Measurements from ENCODE around the gene ANO3. TPM values are rescaled to one million over a fixed set of nuclear protein-coding genes. Genes with fewer than 3 reads are reported as not detected.

The ANO3 gene
- total and polyA plus RNA-seq, 2 of the 4 experiments (the other 2 are of a cell fraction): 0.02 to 0.18 TPM

DNA sequence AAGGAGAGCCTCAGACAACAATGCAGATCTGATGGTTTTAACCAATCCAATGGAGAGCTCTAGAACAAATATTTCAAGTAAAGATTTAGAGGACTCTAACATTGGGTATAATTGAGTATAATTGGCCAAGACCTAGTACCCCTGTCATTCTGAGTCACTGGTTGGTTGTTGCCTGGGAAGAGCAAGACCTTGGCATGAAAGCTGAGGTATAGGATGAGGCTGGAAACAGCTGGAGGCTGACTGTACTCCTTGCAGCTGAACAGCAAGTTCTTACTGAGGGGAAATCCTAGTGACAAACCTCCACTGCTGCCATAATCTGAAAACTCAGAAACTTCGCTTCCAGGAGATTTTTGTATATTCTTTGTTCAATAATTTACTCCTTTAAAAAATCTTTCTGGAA, 294.4 kb downstream of the ANO3 start:
- no peak overlapping the region for H2BK5ac ChIP-seq (ENCODE audit: low read depth, low read length, poor library complexity, severe bottlenecking)
- H3K4ac ChIP-seq (ENCODE audit: low read depth, low read length): no peak overlapping the region
- no peak overlapping the region for H3K56ac ChIP-seq (ENCODE audit: extremely low read depth, insufficient read depth, low read length)
- H3K4me3 ChIP-seq (ENCODE audit: insufficient read depth, low read depth, low read length): no peak overlapping the region
- H2AK5ac ChIP-seq (ENCODE audit: low read depth, low read length): no peak overlapping the region
- H2AK9ac ChIP-seq (replicated peaks; ENCODE audit: low read depth, low read length, poor library complexity): no peak overlapping the region
- intact Hi-C loops (cut with micrococcal nuclease): no loop called here
- DNase-seq (no peak), ATAC-seq (ENCODE audit: low read depth) (no peak)
- no CpG with 5 or more reads among the region's 1 CpG for WGBS, 2 experiments (ENCODE audit: extremely low coverage in 2 of 2, insufficient read length in 1 of 2)
- no peaks in the 10 kb centered on the region for H3K9me3 ChIP-seq (ENCODE audit: control insufficient read depth, insufficient read depth, low read length)
- dilution Hi-C loops (cut with HindIII; ENCODE audit: low sequenced_read_pairs, unreplicated experiment): no loop called here
- no peak overlapping the region for H2BK15ac ChIP-seq (ENCODE audit: low read depth, low read length)
- H3K9ac ChIP-seq (ENCODE audit: low read depth, low read length): no peak overlapping the region
- in situ Hi-C loops (cut with MboI; ENCODE audit: low sequenced_read_pairs): no loop called here
- H4K91ac ChIP-seq (ENCODE audit: insufficient read depth, low read depth, low read length): no peak overlapping the region
- CTCF ChIA-PET: interaction anchor here (1.2 kb wide), 1 partner anchor 533 kb away, joined by 3 read pairs; no protein-coding TSS in a partner anchor
- H3K23ac ChIP-seq (ENCODE audit: low read depth, low read length): no peak overlapping the region
- H3K14ac ChIP-seq (replicated peaks; ENCODE audit: low read depth, low read length): no peak overlapping the region
- no peak overlapping the region for H3K4me2 ChIP-seq (ENCODE audit: low read depth, low read length)
- H4K8ac ChIP-seq (ENCODE audit: low read depth in 2 of 2, low read length in 2 of 2): no peak overlapping the region
- no peaks in the 10 kb centered on the region for H4K20me1 ChIP-seq (ENCODE audit: insufficient read depth, low read length)
- H2BK120ac ChIP-seq (ENCODE audit: low read depth, low read length): no peak overlapping the region
- H3K27ac ChIP-seq (ENCODE audit: insufficient read depth, low read length): no peak overlapping the region
- no peaks in the 10 kb centered on the region for H3K9me1 ChIP-seq (ENCODE audit: insufficient read depth, low read length)
- POLR2A ChIA-PET (ENCODE audit: unreplicated experiment): no interaction called here
- TF ChIP-seq, protein P1, sequence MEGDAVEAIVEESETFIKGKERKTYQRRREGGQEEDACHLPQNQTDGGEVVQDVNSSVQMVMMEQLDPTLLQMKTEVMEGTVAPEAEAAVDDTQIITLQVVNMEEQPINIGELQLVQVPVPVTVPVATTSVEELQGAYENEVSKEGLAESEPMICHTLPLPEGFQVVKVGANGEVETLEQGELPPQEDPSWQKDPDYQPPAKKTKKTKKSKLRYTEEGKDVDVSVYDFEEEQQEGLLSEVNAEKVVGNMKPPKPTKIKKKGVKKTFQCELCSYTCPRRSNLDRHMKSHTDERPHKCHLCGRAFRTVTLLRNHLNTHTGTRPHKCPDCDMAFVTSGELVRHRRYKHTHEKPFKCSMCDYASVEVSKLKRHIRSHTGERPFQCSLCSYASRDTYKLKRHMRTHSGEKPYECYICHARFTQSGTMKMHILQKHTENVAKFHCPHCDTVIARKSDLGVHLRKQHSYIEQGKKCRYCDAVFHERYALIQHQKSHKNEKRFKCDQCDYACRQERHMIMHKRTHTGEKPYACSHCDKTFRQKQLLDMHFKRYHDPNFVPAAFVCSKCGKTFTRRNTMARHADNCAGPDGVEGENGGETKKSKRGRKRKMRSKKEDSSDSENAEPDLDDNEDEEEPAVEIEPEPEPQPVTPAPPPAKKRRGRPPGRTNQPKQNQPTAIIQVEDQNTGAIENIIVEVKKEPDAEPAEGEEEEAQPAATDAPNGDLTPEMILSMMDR (conservative IDR thresholded peaks at IDR 0.05; ENCODE audit: low read depth, low read length): no peak
- no peaks in the 10 kb centered on the region for H3K36me3 ChIP-seq (ENCODE audit: control insufficient read depth, insufficient read depth, low read length)
- no peak overlapping the region for H2AFZ ChIP-seq (replicated peaks; ENCODE audit: low read length, poor library complexity)
- no peaks in the 10 kb centered on the region for H3K27me3 ChIP-seq (ENCODE audit: control insufficient read depth, insufficient read depth, low read length)
- no peak overlapping the region for H4K5ac ChIP-seq (ENCODE audit: low read depth, low read length)
- H3K18ac ChIP-seq (ENCODE audit: low read depth, low read length): no peak overlapping the region
- no TSS peak for BruUV-seq (replicated peaks)
- no peaks in the 10 kb centered on the region for H3K79me1 ChIP-seq (ENCODE audit: low read depth in 1 of 2, low read length in 2 of 2)
- H2BK20ac ChIP-seq (ENCODE audit: low read depth, low read length): no peak overlapping the region
- no peaks in the 10 kb centered on the region for H3K4me1 ChIP-seq (ENCODE audit: control insufficient read depth, insufficient read depth, low read length)
